Neutrophil (primary cell): ENCODE data around the gene SLC18A2.
"Not testable (repeated sequence)": the region's sequence is repeated elsewhere in the genome, so short reads cannot be mapped to it uniquely, and the experiment has no call there.

Experiments used
- H3K27ac ChIP-seq: fragments of 200-600 bp; sonication (generic); 2 replicates; pipeline ENCODE4 v1.5.1; 2016; ENCODE audit warnings: mild to moderate bottlenecking, moderate library complexity
- H3K27me3 ChIP-seq: fragments of 200-600 bp; sonication (generic); 2 replicates; pipeline ENCODE4 v1.6.0; 2016; ENCODE audit warnings: mild to moderate bottlenecking
- H3K36me3 ChIP-seq: fragments of 200-600 bp; sonication (generic); 2 replicates; pipeline ENCODE4 v1.5.1; 2017
- H3K4me1 ChIP-seq, 2 experiments: fragments of 200-600 bp in 1 of 2; sonication (generic) in 1 of 2; 1 replicate in 1 of 2; 2 replicates in 1 of 2; pipeline versions ENCODE4 v1.5.1 to v1.6.1; 2013 to 2016; ENCODE audit warnings: low read depth in 1 of 2, low read length in 1 of 2, mild to moderate bottlenecking in 1 of 2, moderate library complexity in 1 of 2; ENCODE audit not compliant: control insufficient read depth in 1 of 2, insufficient read depth in 1 of 2
- H3K4me3 ChIP-seq, 2 experiments: fragments of 200-600 bp in 1 of 2; sonication (generic) in 1 of 2; 1 replicate in 1 of 2; 2 replicates in 1 of 2; pipeline ENCODE4 v1.5.1; 2013 to 2016; ENCODE audit warnings: low read depth in 1 of 2, low read length in 1 of 2, mild to moderate bottlenecking in 1 of 2, moderate library complexity in 1 of 2
- H3K9me3 ChIP-seq: fragments of 200-600 bp; sonication (generic); 2 replicates; pipeline ENCODE4 v1.5.1; 2016
- CTCF ChIP-seq: fragments of 200-600 bp; sonication (generic); IDR thresholded peaks from 2 replicates; pipeline ENCODE4 v1.5.1; 2016; ENCODE audit warnings: antibody characterized with exemption

The SLC18A2 gene

GRCh38 chr10:117300671-117301070, 59.8 kb downstream of the SLC18A2 start:
- no peak for TF ChIP-seq CTCF
- no peaks in the 10 kb centered on the region for H3K4me1 ChIP-seq
- no peaks in the 10 kb centered on the region for H3K9me3 ChIP-seq
- peak overlapping the region; percentile 21 for H3K27ac ChIP-seq
- H3K4me3 ChIP-seq: no peak overlapping the region
- no peaks in the 10 kb centered on the region for H3K27me3 ChIP-seq
- no peaks in the 10 kb centered on the region for H3K36me3 ChIP-seq

- H3K4me1 ChIP-seq, H3K27me3 ChIP-seq, H3K36me3 ChIP-seq, H3K4me3 ChIP-seq, H3K9me3 ChIP-seq: not testable (repeated sequence)
- H3K27ac ChIP-seq: peak overlapping the region; percentile 36
These were observed 62.5 kb downstream of the SLC18A2 start for GRCh38 chr10:117303451-117303850.

- peaks cover 0 to 6% of the 10 kb centered on the region in 2 experiments for H3K4me1 ChIP-seq
- no peak for TF ChIP-seq CTCF
- H3K27me3 ChIP-seq: no peaks in the 10 kb centered on the region
These were observed 65.8 kb downstream of the SLC18A2 start for GRCh38 chr10:117306674-117307073.

GRCh38 chr10:117311261-117311660, 70.3 kb downstream of the SLC18A2 start:
- no peaks in the 10 kb centered on the region for H3K9me3 ChIP-seq
- no peak overlapping the region for H3K27ac ChIP-seq
- H3K4me1 ChIP-seq: peaks cover 0 to 6% of the 10 kb centered on the region in 2 experiments
- no peaks in the 10 kb centered on the region for H3K27me3 ChIP-seq
- no peak for TF ChIP-seq CTCF
- H3K36me3 ChIP-seq: peaks cover 11% of the 10 kb centered on the region
- H3K4me3 ChIP-seq: no peak overlapping the region

More at GRCh38 chr10:117306674-117307073, 65.8 kb downstream of the SLC18A2 start:
- peaks cover 4% of the 10 kb centered on the region for H3K36me3 ChIP-seq
- H3K9me3 ChIP-seq: no peaks in the 10 kb centered on the region
- H3K4me3 ChIP-seq: no peak overlapping the region
- no peak overlapping the region for H3K27ac ChIP-seq

GRCh38 chr10:117312430-117312829, 71.5 kb downstream of the SLC18A2 start:
- Histone ChIP-seq H3K9me3 (no peaks in the 10 kb centered on the region), H3K36me3 (peaks cover 11% of the 10 kb centered on the region), H3K27ac (no peak overlapping the region), H3K4me3 (no peak overlapping the region), H3K4me1 (peaks cover 0 to 6% of the 10 kb centered on the region in 2 experiments), H3K27me3 (no peaks in the 10 kb centered on the region)
- TF ChIP-seq CTCF: no peak

- H3K27me3 ChIP-seq: no peaks in the 10 kb centered on the region
- TF ChIP-seq CTCF: no peak
- no peak overlapping the region for H3K4me3 ChIP-seq
- peaks cover 0 to 3% of the 10 kb centered on the region in 2 experiments for H3K4me1 ChIP-seq
- H3K27ac ChIP-seq: peak overlapping the region; percentile 7
- H3K9me3 ChIP-seq: no peaks in the 10 kb centered on the region
- H3K36me3 ChIP-seq: peaks cover 18% of the 10 kb centered on the region
These were observed 72.7 kb downstream of the SLC18A2 start for GRCh38 chr10:117313641-117314040.
